ENCODE data around the gene GUK1.

- no peak for TF ChIP-seq CTCF (IDR thresholded peaks at IDR 0.05)
- TF ChIP-seq POLR2A (IDR thresholded peaks at IDR 0.05) = no peak
- no peak for TF ChIP-seq POLR2AphosphoS5 (IDR thresholded peaks at IDR 0.05)
Measured at GRCh38 chr1:228176024-228176395, 35.9 kb downstream of the GUK1 start.

Measured in gastroesophageal sphincter (tissue), 3 donors.